HG03354 (cell line): ENCODE data around the gene GFRA1.

Experiments used
- ATAC-seq: cut with Tn5 transposase; IDR thresholded peaks from one replicate; pipeline ENCODE4 v1.9.1; 2021; ENCODE audit warnings: mild to moderate bottlenecking; ENCODE audit not compliant: unreplicated experiment, poor library complexity, severe bottlenecking

Gene GFRA1

DNA sequence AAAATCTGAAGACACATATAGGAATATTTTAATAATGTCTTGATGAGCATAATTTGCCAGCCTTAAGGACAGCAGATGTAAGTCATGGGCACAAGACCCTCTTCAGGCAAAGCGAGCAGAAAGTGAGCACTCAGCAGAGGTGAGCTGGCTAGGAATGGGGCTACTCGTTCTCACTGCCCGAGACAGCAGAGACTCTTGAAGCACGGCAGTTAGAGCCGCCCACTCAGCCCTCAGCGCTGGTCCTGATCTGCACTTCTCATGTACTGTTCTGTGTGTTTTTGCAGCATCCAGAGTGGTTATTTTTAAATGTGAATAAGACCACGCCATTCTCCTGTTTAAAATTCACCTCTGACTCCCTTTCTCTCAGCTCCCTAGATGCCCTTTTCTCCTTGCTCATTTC lies 65.3 kb downstream of the GFRA1 start:
- no peak for ATAC-seq

DNA sequence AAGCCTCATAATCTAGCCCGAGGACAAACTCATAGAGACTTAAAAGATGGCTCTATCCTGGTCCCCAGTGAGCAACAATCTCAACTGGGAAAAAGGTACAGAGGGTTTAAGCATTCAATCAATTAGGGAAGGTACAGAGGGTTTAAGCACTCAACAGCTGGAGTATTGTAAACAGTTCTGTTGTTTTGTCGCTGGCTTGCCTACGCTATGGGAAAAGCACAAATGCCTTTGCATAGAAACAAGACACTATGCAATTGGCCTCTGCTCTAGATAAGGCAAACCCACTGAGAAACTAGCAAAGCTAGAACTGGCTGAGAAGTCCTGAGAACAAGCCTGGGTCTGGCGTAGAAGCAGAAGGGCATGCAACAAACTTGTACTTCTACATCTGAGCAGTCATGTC lies 69.3 kb downstream of the GFRA1 start:
- no peak for ATAC-seq

DNA sequence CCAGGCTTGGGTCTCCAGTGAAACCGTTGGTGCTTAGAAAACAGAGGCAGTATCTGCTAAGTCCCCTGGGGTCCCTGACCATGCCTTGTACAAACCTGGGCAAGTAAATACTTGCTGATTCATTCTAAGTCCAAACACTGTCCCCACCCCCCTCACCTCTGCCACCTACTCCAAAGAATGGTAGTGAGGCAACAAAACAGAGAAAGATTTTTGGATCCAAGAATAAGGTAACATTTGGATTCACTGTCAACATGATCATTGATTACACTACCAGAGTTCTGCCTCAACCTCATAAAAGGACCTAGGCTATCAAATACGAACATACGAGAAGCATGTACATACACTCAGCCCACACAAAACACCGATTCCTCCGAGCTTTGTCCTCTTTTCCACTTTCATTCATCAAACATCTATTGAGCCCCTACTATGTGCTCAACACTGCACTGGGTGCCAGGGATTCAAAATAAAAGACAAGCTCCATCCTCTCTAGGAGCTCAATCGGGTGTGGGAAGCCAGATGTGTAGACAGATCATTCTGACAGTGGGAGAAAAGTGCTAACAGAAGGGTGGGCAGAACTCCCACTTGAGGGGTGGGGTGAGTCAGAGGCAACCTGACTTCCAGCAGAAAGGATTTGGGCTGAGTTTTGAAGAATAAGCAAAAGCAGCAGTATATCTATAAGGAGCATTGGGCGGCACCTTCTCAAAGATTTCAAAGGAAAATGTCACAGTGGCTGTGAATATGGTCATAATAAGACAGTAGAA lies 71.2 kb downstream of the GFRA1 start:
- ATAC-seq: no peak

DNA sequence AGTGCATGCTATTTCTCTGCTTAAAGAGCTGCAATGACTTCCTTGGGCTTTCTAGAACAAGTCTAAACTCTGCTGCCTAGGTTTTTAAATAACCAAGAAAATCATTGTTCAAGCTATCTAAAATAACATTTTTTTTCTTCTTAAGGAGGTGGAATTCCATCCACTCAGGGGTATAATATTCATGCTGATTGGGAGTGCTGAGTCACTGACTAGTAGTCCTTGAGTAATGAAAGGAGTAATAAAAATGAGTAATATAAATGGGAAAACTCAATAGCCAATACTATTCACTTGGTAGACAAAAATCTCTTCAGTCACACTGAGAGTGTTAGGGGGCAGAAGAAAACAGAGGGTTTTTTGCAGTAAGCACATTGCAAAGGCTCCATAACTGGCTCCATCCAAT lies 72.0 kb downstream of the GFRA1 start:
- no peak for ATAC-seq

DNA sequence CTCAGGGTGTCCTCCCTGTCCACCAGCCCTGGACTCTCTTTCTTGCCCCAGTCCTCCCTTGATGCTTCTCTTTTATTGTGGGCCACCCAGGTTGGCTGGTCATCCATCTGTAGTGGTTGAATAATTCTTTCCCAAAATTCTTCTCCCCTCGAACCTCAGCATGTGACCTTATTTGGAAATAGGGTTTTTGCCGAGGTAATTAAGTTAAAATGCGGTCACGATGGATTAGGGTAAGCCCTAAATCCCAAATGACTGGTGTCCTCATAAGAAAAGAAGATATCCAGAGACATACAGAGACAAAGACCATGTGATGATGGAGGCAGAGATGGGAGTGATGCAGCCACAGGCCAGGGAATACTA lies 74.3 kb downstream of the GFRA1 start:
- ATAC-seq: no peak

DNA sequence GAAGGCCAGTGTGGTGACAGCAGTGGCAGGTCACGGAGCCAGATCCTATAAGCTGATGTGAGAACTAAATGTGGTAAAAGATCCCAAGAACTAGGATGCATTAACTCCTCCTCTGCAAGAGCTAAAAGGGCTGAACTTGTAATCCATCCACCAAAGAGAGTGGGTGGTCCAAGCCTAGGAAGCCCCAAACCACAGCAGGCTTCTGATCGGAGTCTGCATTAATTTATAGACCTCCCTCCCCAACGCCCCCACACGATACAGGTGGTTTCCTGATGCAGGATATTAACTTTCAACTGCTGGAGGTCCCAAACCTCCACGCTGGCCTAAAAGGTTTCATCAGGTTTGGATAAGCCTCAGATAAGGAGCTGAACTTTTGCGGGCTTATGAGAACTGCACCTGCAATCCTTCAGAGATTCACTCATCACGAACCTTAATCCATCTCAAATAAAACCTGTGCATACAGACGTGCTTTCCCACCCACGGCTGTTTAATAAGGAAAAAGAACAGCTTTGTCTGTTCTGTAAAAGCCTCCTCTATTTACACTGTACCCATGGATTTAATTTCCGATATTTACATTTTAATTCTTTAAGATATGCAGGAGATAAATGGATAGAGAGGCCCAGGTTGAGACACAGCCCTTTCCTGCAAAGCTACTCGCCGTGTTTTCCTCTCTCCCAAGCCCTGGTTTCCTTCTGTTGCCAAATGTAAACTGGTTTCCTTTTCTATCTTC lies 74.9 kb downstream of the GFRA1 start:
- ATAC-seq: no peak

DNA sequence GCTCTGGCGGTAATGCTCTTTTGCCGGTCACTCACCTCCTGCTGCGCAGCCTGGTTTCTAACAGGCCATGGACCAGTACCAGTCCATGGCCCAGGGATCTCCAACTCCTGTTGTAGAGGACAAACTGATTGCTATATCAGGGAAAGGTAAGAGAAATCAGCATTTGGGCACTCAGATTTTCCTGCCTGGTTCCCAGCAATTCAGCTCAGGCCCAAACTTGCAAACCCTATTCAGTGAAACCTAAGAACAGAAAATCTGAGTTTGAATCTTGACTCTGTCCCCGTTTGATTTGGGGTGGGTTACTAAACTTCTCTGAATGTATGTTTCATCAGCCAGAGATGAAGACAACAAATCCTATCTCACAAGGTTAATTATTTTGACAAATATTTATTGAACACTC lies 77.4 kb downstream of the GFRA1 start:
- ATAC-seq: no peak

DNA sequence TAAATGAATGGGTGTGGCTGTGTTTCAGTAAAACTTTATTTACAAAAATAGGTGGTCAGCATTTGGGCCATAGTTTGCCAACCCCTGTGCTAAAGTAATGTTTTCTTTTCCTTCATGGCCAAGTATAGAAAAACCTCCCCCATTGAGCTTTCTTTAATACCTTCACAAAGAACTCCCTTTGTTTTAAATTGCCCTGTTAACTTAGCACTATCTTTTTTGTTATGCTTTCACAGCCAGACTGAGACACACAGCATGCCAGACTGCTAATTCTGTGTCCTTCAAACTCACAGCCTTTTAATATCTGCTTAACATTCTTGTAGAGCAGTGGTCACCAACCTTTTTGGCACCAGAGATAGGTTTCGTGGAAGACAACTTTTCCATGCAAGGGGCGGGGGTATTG lies 78.0 kb downstream of the GFRA1 start:
- ATAC-seq: no peak

DNA sequence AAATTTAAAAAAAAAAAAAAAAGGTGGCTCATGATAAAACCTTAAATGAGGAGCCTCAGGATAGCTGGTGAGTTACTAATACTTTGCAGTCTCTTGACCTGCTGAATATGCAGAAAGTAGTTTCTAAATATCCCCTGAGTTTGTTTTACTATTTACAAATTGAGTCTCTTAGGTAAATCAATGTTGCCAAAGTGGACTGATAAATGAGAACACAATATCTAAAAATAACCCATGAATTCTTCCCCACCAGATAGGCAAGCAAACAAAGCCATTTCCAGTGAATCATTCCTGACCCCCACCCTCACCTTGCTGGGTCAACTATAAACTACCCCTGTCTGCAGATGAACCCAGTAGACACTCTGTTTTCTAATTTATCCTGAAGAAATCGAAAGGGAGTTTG lies 78.9 kb downstream of the GFRA1 start:
- no peak for ATAC-seq

DNA sequence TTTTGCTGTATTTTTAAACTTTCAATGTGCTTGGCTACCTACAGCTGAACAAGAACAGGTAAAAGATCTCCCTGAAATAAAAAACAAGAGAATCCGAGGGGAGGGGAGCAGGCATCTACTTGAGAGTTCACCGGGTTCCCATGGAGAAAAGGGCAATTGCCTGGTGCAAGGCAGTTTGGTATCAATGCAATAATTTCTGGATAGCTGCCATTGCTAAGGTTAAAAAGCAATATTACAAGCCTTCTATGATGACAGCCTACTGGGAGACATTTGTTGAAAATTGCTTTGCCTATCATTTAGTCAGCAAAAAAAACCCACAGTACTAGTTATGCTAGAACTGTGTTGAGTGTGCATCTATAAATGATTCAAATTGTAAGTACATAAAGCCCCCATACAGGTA lies 82.1 kb downstream of the GFRA1 start:
- no peak for ATAC-seq

DNA sequence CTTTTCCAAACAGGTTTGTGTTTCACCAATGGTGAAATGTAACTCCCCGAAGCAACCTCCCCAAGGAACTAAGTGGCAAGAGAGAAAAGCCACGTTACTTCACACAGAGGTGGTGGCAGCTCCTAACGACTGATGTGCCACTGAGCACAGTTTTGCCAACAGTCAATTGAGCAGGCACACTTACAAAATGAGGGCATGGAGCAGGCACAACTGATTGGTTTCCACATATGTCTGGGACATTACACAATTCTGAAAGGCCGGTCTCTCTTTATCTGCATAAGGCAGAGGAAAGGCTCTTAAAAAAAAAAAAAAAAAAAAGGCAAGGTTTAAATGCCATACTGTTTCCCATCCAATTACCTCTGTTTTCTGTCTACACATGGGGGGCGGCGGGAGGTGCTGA lies 86.7 kb downstream of the GFRA1 start:
- no peak for ATAC-seq

DNA sequence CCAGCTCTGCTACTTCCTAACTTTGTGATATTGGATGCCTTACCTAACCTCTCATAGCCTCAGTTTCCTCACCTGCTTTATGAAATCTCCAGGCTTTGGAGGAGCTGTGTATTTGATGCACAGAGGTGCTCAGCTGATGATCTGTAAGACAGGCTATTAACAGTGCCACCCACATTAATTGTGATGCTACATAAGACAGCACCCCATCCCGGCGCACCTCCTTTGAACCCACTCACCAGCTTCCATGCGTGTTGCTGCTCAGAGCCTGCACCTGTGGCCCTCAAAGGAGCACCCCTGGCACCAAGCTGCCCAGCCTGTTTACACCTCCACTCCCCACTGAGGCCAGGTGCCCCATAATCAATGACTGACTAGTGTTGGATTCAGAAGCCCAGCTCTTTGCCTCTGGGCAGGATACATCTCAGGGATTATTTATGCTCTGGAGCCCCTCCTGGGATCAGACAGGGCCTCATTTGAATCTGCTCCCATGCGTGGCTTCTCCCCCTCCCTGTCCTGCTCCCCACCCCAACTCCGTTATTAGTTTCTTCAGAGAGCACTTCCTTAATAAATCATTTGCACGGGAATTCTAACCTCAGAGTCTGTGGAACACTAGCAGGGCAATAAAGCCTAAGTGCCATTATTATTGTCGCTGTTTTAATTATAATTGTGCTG lies 87.7 kb downstream of the GFRA1 start:
- ATAC-seq: no peak

DNA sequence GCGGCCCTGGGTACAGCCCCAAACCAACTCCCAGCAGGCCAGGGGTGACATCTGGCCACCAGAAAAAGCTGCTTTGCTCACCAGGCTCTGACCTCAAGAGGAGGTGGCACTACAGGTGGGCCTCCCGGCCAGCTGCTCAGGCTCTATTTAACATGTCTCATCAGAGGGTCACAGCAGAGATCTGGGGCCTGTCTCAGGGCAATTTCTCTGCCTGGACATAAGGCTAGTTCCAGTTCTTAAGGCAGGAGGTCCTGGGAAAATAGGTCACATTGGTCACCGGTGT lies 88.6 kb downstream of the GFRA1 start:
- ATAC-seq: no peak

DNA sequence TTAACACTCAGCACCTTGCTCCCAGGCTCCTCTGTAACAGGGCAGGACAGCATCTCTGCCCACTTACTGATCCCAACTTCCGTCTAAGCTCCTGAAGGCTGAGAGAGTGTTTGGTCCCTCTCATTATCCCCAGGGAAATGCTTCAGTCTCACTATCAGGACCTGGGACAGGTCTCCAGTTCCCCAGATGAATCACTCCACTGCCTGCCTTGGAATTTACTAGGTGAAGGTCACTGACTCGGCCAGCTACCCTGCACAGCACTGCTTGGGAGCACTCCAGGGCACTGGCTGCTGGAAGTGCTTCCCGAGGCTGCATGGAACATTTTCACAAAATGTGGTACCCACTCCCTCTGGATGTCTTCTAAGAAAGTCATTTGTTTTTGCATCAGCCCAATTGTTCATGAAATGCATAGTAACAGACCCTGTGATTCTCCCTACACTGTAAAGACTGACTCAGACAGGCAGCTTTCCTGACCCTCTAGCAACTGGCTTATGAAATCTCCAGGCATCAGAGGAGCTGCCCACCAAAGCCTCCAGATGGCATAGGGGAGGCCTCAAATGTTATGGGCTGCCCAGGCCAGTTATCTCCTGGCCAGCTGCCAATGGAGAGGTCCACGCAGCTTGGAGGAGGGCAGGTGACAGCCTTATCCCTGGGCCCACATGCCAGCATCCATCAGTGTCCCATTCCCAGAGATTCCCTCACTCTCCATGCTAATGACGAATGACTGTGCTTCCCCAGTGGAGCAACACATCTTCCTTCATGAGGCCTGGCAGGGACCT lies 89.1 kb downstream of the GFRA1 start:
- no peak for ATAC-seq

DNA sequence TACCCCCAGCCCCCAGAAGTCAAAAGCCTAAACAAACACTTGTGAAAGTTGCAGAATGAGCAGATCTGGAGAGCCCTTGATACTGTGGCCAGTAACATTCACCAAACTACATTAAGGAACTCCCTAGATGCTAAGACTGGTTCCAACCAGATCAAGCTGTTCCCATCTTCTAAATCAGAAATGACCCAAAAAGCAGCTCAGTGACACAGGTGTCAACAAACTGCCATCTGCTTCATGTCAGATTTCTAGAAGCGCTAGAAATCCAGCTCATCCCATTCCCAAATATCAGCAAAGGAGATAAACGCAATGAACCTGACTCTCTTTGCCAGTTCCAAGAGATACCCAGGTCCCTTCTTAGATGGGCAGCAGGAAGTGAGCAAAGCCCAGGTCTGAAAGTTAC lies 90.6 kb downstream of the GFRA1 start:
- ATAC-seq: no peak

DNA sequence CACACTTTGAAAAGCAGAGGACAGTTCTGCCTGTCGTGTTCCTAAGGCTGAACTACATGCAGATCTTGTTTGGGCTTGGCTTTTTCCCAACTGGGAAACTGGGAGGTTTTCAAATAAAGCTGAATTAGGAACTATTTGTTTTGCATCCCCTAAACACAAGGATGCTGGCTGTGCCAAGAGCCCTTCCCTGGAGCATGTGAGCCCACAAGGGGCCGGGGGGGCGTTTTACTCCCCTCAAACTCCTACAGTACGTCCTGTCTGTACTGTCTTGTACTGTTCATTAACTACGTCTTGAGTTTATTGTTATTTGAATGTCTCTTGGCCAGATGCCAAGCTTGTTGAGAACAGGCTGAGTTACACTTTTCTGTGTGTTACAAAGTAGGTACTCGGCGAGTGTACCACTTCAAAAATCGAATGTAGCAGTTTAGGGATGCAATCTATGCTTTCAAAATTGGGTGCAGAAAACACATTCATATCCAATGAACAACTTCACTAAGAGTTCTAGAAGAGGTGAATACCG lies 94.9 kb downstream of the GFRA1 start:
- no peak for ATAC-seq

DNA sequence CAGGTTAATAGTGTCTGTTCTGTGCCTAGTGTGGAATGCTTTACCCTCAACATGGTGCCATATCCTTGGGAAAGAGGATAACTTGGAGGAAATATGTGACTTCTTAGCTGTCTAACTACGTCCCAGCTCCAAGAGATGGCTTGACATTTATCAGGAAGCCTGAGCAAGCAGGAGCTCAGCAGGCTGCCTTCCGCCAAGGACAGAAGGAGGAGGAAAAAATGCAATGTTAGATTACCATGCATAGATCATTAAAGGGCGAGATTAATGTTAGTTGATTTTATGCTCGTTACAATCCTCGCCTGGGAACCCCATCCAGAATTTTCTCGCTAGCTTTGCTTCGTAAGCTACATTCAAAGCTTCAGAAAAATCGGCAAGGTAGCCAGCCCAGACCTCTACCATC lies 97.8 kb downstream of the GFRA1 start:
- no peak for ATAC-seq

DNA sequence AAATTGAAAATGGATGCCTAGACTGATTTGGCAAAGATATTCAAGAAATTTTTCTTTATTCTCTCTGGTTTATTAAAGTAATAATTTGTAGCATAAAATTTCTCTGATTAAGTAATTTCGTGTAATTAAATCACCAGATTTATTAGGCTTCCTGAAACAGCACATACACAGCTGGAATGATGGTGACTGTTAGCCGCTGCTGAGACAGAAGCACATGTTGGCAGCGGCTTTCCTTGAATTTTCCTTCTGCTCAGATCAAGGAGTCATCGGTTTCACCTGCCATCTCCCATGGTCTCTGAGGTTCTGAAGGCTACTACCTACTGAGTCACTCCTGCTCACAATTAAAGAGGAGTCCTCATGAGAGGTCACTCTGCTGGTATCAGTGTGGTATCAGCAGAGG lies 101.5 kb downstream of the GFRA1 start:
- no peak for ATAC-seq

DNA sequence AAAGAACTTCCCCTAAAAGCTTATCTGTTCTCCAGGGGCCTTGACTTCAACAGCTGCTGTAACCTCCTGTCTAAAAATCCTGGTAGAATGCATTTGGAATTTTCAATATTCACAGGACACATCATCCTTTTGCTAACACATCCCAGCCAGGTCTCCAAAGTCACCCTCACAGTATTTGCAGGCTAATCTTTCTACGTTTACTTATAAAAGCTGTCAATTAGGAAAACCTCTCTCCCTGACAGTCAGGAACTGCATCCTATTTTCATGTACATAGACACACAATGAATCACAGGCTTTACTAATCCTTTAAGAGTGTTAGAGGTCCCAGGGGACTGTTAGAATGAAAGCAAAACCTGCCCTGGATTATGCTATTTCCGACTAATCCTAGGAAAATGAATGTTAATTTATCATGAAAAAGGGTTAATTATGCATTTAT lies 102.2 kb downstream of the GFRA1 start:
- no peak for ATAC-seq

DNA sequence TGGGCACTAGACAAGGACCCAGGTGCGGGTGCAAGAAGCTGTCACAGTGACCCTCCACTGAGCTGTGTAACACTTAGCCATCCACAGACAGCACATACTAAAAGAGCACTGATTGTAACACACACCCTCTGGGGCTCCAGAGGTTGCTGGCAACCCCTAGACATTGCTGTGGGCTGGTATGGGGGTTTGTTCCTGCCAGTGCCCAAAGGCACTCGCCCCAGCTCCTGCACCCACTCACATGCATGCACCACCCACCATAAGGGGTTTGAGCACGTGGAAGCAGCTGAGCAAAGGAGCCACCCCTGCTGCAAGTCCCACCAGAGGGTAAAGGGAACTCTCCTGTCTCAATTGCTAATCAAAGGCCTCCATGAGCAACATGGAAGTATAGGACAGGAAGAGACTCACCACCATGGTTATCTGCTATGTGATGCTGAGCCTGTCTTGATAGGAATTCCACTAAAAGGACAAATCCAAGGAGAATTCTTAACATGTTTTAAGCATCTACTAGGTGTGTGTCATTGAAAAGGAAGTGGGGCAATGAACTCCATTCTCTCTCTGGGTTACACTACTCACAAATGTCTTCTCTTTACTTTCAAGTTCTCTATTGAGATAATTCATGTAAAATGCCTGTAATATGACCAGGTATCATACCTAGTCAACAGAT lies 103.1 kb downstream of the GFRA1 start:
- ATAC-seq: no peak
